DOHH2 (cell line): ENCODE measurements around the gene PPP2R5B.

ENCODE experiments used
- CTCF ChIP-seq: fragments of 200-600 bp; sonication (generic); IDR thresholded peaks from one replicate; pipeline ENCODE4 v1.5.1; 2014; ENCODE audit warnings: antibody characterized with exemption, mild to moderate bottlenecking, low read depth, low read length; ENCODE audit not compliant: poor library complexity, severe bottlenecking
- EZH2phosphoT487 ChIP-seq: fragments of 200-600 bp; sonication (generic); IDR thresholded peaks from 2 replicates; pipeline ENCODE4 v1.6.1; 2017; ENCODE audit warnings: borderline replicate concordance, mild to moderate bottlenecking, antibody characterized with exemption, low read length, moderate library complexity, mixed read lengths

GRCh38 chr11:64920124-64920523 is 4.4 kb upstream of the PPP2R5B start:
- TF ChIP-seq CTCF (no peak), EZH2phosphoT487 (no peak)
